ENCODE measurements around the gene TAMALIN. TPM values are rescaled to one million over a fixed set of nuclear protein-coding genes. Genes with fewer than 3 reads are reported as not detected.

TAMALIN gene
- total RNA-seq, 2 donors from 2014 or later: 5.0 to 15.2 TPM

- intact Hi-C loops (cut with DNase I): no loop called here
These were observed 14.0 kb downstream of the TAMALIN start for GRCh38 chr12:52020539-52021336.

GRCh38 chr12:52022841-52023181, 16.1 kb downstream of the TAMALIN start:
- Histone ChIP-seq H3K36me3 (no peaks in the 10 kb centered on the region), H3K4me1 (peaks cover 8% of the 10 kb centered on the region), H3K27me3 (no peaks in the 10 kb centered on the region), H3K9ac (ENCODE audit: low read depth in 2 of 2, low read length in 2 of 2) (peak overlapping the region; percentile 68 to 71), H3K27ac (no peak overlapping the region), H3K4me3 (peak overlapping the region; percentile 55), H3K9me3 (no peaks in the 10 kb centered on the region)
- TF ChIP-seq CTCF (IDR thresholded peaks at IDR 0.05): no peak
- intact Hi-C loops (cut with DNase I): no loop called here
- peak; percentile 57 for DNase-seq

More at GRCh38 chr12:52020539-52021336, 14.0 kb downstream of the TAMALIN start:
- Histone ChIP-seq H3K9ac (ENCODE audit: low read depth in 2 of 2, low read length in 2 of 2) (no peak overlapping the region), H3K27me3 (peaks cover 2% of the 10 kb centered on the region), H3K36me3 (no peaks in the 10 kb centered on the region), H3K4me1 (peaks cover 5% of the 10 kb centered on the region), H3K9me3 (no peaks in the 10 kb centered on the region), H3K4me3 (no peak overlapping the region), H3K27ac (no peak overlapping the region)
- no peak for DNase-seq
- TF ChIP-seq CTCF (IDR thresholded peaks at IDR 0.05): peak; percentile 44

GRCh38 chr12:52023182-52023975, 16.6 kb downstream of the TAMALIN start:
- TF ChIP-seq CTCF (IDR thresholded peaks at IDR 0.05): peak; percentile 89
- peak; percentile 92 for DNase-seq
- Histone ChIP-seq H3K9me3 (no peaks in the 10 kb centered on the region), H3K27me3 (no peaks in the 10 kb centered on the region), H3K27ac (peak overlapping the region; percentile 92), H3K4me1 (peaks cover 8% of the 10 kb centered on the region), H3K9ac (ENCODE audit: low read depth in 2 of 2, low read length in 2 of 2) (peak overlapping the region; percentile 68 to 71), H3K36me3 (no peaks in the 10 kb centered on the region), H3K4me3 (peak overlapping the region; percentile 55)
- intact Hi-C loops (cut with DNase I): no loop called here

- no peak for DNase-seq
- H3K9ac ChIP-seq (ENCODE audit: low read depth in 2 of 2, low read length in 2 of 2): peak overlapping the region; percentile 68 to 70
- TF ChIP-seq CTCF (IDR thresholded peaks at IDR 0.05): no peak
- peaks cover 8% of the 10 kb centered on the region for H3K4me1 ChIP-seq
- H3K36me3 ChIP-seq: no peaks in the 10 kb centered on the region
- intact Hi-C loops (cut with DNase I): no loop called here
- peak overlapping the region; percentile 92 for H3K27ac ChIP-seq
- no peaks in the 10 kb centered on the region for H3K27me3 ChIP-seq
- peak overlapping the region; percentile 55 for H3K4me3 ChIP-seq
- H3K9me3 ChIP-seq: no peaks in the 10 kb centered on the region
These were observed 17.4 kb downstream of the TAMALIN start for GRCh38 chr12:52023976-52024688.

GRCh38 chr12:52024845-52025230, 18.1 kb downstream of the TAMALIN start:
- H3K4me1 ChIP-seq: peaks cover 8% of the 10 kb centered on the region
- intact Hi-C loops (cut with DNase I): loop anchor here (1.0 to 5.0 kb wide), 2 partner anchors 58 to 97 kb away; no protein-coding TSS in a partner anchor
- no peaks in the 10 kb centered on the region for H3K27me3 ChIP-seq
- TF ChIP-seq CTCF (IDR thresholded peaks at IDR 0.05): no peak
- peak overlapping the region; percentile 68 to 79 for H3K9ac ChIP-seq (ENCODE audit: low read depth in 2 of 2, low read length in 2 of 2)
- peak overlapping the region; percentile 14 for H3K4me3 ChIP-seq
- no peaks in the 10 kb centered on the region for H3K9me3 ChIP-seq
- DNase-seq: peak; percentile 90
- H3K27ac ChIP-seq: peak overlapping the region; percentile 92
- no peaks in the 10 kb centered on the region for H3K36me3 ChIP-seq
